Duodenal mucosa (tissue), 2 donors: ENCODE data around the gene GPR35.
A peak's percentile ranks its signal among the peaks of the same experiment; 100 is the strongest.

Source experiments
- H3K27ac ChIP-seq: one replicate; pipeline ENCODE4 v1.7.0; 2013; ENCODE audit warnings: low read depth, low read length
- H3K27me3 ChIP-seq, 2 donors: one replicate each; pipeline ENCODE4 v1.7.0; 2013; ENCODE audit warnings: low read length in 2 of 2, control low read depth in 1 of 2; ENCODE audit not compliant: insufficient read depth in 2 of 2, control insufficient read depth in 1 of 2
- H3K36me3 ChIP-seq, 2 donors: one replicate each; pipeline ENCODE4 v1.7.0; 2013; ENCODE audit warnings: low read length in 2 of 2, control low read depth in 1 of 2; ENCODE audit not compliant: insufficient read depth in 2 of 2, control insufficient read depth in 1 of 2
- H3K4me1 ChIP-seq, 2 donors: one replicate each; pipeline ENCODE4 v1.7.0; 2013; ENCODE audit warnings: low read length in 2 of 2, control low read depth in 1 of 2; ENCODE audit not compliant: insufficient read depth in 2 of 2, control insufficient read depth in 1 of 2
- H3K4me3 ChIP-seq, 2 donors: one replicate each; pipeline ENCODE4 v1.7.0; 2013; ENCODE audit warnings: low read length in 2 of 2, low read depth in 1 of 2
- H3K9ac ChIP-seq, 2 donors: one replicate each; pipeline ENCODE4 v1.7.0; 2013; ENCODE audit warnings: low read length in 2 of 2, low read depth in 1 of 2
- H3K9me3 ChIP-seq, 2 donors: one replicate each; pipeline ENCODE4 v1.7.0; 2013; ENCODE audit warnings: low read length in 2 of 2, control low read depth in 1 of 2; ENCODE audit not compliant: control insufficient read depth in 1 of 2

GPR35 gene

DNA sequence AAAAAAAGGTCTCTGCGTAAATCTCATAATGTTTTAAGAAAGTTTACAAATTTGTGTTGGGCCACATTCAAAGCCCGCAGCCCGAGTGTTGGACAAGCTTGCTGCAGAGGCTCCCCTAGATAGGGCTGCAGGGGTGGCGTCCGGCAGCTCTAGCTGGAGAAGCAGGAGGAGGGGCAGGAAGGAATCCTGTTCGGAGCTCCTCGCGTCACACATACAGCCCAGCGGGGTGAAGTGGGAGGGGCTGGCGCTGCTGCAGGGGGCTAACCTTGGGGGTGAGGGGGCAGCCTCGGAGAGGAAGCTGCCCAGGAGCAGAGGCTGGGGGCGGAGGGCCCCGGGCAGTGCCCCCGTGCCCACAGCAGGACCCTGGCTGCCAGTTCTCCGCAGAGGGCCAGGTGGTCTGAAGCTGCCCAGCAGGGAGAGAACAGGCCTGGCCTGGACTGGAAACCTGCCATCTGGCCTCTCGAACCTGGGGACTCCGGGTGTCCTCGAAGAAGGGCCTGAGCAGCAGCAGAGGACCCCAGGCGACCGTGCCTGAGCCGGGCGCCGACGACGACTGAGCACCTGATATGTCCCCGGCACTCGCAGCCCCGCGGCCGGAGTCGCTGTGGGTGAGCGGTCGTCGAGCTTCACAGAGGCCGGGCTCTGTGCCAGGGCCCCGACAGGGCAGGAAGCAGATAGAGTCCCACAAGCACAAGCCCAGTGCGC is 2.6 kb upstream of the GPR35 start:
- no peak overlapping the region for H3K9ac ChIP-seq
- no peak overlapping the region for H3K27ac ChIP-seq
- H3K4me1 ChIP-seq, result peaks cover 0 to 27% of the 10 kb centered on the region in 2 donors
- peaks cover 6 to 49% of the 10 kb centered on the region in 2 donors for H3K36me3 ChIP-seq
- no peaks in the 10 kb centered on the region for H3K27me3 ChIP-seq
- no peaks in the 10 kb centered on the region for H3K9me3 ChIP-seq
- H3K4me3 ChIP-seq, result no peak overlapping the region

DNA sequence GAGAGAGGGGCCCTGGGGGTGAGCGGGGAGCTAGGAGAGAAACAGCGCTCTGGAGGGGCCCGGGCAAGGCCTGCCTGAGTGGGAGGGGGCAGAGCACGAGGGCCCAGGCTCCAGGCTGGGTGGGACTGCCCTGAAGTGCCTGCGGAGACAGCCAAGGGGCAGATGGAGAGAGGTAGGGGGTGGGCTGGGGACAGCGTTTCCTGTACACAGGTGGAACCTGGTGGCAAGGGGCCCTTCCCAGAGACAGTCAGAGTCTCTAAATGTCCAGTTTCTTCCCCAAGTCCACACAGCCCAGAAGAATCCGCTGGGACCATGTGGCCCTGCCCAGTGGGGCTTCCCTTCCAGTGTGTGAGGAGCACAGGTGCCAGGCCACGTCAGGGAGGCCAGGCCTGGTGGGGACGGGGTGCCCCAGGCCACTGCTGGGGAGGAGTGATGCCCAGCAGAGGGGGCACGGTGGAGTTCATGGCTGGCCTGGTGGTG is 1.7 kb upstream of the GPR35 start:
- Histone ChIP-seq H3K9ac (no peak overlapping the region), H3K36me3 (peaks cover 9 to 52% of the 10 kb centered on the region in 2 donors), H3K9me3 (no peaks in the 10 kb centered on the region), H3K4me3 (no peak overlapping the region), H3K4me1 (peaks cover 0 to 27% of the 10 kb centered on the region in 2 donors), H3K27me3 (no peaks in the 10 kb centered on the region), H3K27ac (no peak overlapping the region)

DNA sequence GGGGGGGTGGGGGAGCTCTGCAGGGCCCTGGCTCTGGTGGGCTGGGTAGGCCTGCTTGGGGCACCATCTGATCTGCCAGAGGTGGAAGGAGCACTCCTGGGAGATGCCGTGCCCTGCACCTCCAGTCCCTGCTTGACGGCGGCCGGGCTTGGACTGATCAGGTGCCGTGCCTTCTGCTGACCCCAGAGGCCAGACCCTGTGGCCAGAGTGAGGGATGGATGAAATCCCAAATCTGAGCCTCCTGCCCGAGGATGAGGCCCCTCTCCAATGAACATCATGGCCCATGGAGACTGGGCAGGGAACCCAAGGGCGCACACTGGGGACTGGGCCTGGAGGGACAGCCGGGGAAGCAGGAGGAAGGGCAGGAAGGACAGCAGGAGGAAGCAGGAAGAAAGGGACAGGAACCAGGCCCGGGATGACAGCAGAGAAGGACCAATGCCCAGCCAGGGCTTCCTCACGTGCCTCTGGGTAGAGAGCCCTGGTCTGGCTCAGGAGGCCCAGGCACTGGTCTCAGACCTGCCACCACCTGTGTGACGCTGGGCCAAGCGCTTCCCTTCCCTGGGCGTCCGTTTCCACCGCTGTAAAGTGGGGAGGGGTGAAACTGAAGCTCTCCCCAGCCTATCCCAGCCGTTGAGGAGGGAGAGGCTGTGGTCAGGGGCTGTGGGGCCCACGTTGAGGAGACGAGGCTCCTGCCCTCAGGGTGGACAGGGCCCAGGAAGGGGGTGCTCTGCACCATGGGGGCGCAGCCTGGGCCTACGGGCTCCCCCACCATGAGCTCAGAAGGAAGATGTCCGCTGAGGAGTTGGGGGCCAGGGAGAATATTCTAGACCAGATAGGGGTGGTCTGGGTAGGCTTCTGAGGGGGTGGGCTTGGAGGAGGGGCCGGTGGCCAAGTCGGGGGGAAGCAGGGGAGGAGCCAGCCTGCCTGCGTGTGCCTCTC is 1.0 kb upstream of the GPR35 start:
- Histone ChIP-seq H3K4me3 (no peak overlapping the region), H3K9ac (no peak overlapping the region), H3K4me1 (peaks cover 0 to 27% of the 10 kb centered on the region in 2 donors), H3K36me3 (peaks cover 5 to 51% of the 10 kb centered on the region in 2 donors), H3K9me3 (no peaks in the 10 kb centered on the region), H3K27me3 (no peaks in the 10 kb centered on the region), H3K27ac (no peak overlapping the region)

DNA sequence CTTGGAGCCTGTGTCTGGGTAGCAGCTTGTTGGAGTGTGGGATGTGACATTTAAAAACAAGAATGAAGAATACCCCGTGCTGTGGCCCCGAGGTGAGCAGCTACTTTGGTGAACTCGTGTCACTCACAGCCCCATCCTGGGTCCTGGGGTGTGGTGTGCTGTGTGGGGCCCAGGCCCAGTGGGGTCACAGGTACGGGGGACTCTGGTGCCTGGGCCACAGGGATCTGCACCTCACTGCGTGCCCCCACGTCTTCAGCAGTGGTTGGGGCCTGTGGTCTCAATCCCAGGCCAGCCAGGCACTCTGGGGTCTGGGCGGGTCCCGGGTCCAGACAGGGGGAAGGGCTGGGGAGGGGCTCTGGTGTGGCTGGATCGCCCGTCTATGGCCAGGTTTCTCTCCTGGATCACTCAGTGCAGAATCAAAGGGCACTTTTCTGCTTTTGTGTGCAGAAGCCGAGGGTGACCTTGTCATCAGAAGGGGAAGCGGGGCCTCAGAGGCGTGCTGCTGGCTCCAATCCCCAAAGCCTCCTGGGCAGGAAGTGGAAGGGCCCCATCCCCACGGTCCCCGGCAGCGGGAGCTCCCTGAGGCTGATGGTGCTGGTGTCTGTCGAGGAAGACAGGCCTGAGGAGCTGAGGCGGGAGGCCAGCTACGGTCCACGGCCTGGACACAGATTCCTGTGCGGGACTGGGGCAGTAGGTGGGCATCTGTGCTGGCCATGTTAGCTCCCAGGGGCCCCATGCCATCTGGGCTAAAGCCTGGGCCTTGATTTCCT is 1.4 kb downstream of the GPR35 start:
- no peaks in the 10 kb centered on the region for H3K9me3 ChIP-seq
- H3K27me3 ChIP-seq, result no peaks in the 10 kb centered on the region
- H3K9ac ChIP-seq, result no peak overlapping the region
- peak overlapping the region; percentile 20 for H3K27ac ChIP-seq
- peak overlapping the region in 1 of 2 donors; percentile 28 for H3K4me3 ChIP-seq
- peaks cover 0 to 18% of the 10 kb centered on the region in 2 donors for H3K4me1 ChIP-seq
- H3K36me3 ChIP-seq, result peaks cover 8 to 45% of the 10 kb centered on the region in 2 donors

DNA sequence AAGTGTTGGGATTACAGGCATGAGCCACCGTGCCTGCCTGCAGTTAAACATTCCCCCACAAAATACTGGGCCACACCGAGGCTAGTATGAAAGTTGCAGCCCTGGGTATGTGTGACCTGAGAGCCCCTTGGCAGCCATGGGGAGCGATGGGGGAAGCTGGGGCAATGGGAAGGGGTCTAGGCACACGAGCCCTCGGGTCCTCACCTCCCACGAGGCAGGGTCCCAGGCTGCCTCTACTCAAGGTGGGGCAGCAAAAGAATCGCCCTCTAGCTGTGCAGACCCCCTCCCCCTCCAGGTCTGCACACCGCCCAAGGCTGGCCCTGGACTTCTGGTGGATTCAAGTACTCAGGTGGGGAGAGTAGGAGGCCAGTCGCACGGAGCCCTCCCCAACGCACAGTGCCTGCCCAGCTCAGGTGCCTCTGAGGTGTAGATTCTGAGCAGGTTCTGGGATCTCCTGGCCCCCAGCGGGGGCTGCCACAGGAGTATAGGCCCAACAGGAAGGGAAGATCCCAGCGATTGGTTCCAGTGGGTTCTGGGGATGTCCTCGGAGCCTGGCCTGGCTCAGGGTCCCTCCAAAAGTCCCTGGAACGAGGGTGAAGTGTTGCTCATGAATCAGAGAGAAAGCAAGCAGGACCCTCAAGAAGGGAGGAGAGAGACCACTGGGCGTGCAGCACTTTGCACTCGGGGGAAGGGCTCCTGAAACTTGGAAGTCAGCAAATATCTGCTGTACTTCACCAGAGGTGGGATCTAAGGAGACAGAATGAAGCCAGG is 2.6 kb downstream of the GPR35 start:
- Histone ChIP-seq H3K9me3 (peaks cover 0 to 2% of the 10 kb centered on the region in 2 donors), H3K27me3 (no peaks in the 10 kb centered on the region), H3K27ac (no peak overlapping the region), H3K36me3 (peaks cover 8 to 43% of the 10 kb centered on the region in 2 donors), H3K4me1 (peaks cover 0 to 15% of the 10 kb centered on the region in 2 donors), H3K4me3 (no peak overlapping the region), H3K9ac (no peak overlapping the region)

DNA sequence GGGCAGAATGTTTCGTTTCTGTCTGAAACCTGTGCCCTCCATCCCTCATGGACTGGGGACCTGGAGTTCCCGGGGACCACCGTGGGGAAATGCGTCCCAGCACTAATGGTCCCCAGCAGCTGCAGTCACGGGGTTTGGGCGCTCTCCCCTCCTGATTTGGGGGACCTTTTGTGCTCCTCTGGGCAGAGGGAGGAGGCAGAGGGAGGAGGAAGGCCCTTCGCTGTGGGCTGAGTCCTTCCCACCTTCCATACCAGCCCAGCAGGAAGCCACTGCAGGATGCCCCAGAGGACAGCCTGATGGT is 3.2 kb downstream of the GPR35 start:
- H3K27ac ChIP-seq, result no peak overlapping the region
- no peaks in the 10 kb centered on the region for H3K27me3 ChIP-seq
- H3K9me3 ChIP-seq, result peaks cover 0 to 2% of the 10 kb centered on the region in 2 donors
- H3K4me3 ChIP-seq, result no peak overlapping the region
- no peak overlapping the region for H3K9ac ChIP-seq
- H3K36me3 ChIP-seq, result peaks cover 8 to 43% of the 10 kb centered on the region in 2 donors
- H3K4me1 ChIP-seq, result peaks cover 0 to 15% of the 10 kb centered on the region in 2 donors

DNA sequence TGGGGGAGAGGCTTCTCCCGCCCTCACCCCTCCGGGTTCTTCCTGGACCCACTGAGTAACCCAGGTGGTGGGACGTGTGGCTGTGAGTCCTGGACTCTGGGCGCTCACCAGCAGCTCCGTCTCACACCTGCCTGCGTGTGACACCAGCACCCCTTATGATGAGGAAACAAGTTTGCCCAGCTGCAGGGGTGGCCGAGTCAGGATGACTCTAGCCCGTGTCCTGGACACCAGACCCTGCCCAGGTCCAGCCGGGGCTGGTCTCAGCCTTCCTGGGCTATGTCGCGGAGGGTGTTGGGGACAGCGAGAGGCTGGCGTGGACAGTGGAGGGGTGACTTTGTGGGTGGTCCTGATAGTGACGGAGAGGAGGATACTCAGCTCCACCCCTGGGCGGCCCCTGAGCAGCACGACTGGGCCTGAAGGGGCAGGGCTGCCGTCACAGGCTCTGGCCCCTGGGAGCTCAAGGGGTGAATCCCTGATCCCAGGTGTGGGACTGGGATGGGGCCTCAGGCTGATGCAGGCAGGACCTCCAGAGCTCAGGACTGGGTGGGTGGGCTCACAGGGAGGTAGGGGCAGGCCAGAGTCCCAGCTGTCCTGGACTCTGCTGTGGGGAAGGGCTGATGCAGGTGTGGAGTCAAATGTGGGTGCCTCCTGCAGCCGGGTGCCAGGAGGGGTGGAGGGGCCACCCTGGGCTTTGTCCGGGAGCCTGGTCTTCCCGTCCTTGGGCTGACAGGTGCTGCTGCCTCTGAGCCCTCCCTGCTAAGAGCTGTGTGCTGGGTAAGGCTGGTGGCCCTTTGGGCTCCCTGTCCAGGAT is 3.7 kb downstream of the GPR35 start:
- H3K9ac ChIP-seq, result no peak overlapping the region
- H3K27me3 ChIP-seq, result no peaks in the 10 kb centered on the region
- H3K4me1 ChIP-seq, result peaks cover 0 to 15% of the 10 kb centered on the region in 2 donors
- H3K4me3 ChIP-seq, result no peak overlapping the region
- peaks cover 8 to 43% of the 10 kb centered on the region in 2 donors for H3K36me3 ChIP-seq
- H3K27ac ChIP-seq, result no peak overlapping the region
- H3K9me3 ChIP-seq, result peaks cover 0 to 7% of the 10 kb centered on the region in 2 donors

DNA sequence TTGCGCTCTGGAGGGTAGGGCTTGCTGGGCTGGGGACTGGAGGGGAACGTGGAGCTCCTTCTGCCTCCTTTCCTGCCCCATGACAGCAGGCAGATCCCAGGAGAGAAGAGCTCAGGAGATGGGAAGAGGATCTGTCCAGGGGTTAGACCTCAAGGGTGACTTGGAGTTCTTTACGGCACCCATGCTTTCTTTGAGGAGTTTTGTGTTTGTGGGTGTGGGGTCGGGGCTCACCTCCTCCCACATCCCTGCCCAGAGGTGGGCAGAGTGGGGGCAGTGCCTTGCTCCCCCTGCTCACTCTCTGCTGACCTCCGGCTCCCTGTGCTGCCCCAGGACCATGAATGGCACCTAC is 4.3 kb downstream of the GPR35 start:
- Histone ChIP-seq H3K27ac (no peak overlapping the region), H3K36me3 (peaks cover 8 to 43% of the 10 kb centered on the region in 2 donors), H3K4me3 (no peak overlapping the region), H3K4me1 (peaks cover 0 to 11% of the 10 kb centered on the region in 2 donors), H3K9ac (no peak overlapping the region), H3K9me3 (peaks cover 0 to 8% of the 10 kb centered on the region in 2 donors), H3K27me3 (no peaks in the 10 kb centered on the region)
